ENCODE data around the gene HS3ST5.

The HS3ST5 gene

DNA sequence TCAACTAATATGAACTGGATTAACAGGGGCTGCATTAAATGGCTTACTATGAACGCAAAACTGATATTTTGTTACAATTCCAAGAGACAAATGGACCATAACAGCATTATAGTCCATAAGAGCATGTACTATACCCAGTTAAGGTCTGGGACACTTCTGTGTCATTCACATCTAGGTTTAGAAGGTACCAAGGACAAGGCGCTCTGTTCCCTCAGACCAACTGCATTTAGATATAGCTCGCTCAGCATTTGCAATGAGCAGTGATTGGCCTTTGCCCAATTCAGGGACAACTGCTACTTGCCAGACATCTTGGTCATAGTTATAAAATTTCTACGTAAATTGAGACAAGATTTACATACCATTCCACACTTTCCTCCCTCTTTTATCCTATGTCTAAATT, 132.4 kb downstream of the HS3ST5 start:
- Histone ChIP-seq H4K91ac (ENCODE audit: low read length) (no peak overlapping the region), H3K27me3 (ENCODE audit: control insufficient read depth in 1 of 2, insufficient read depth in 1 of 2, low read length in 2 of 2) (no peaks in the 10 kb centered on the region), H2BK120ac (ENCODE audit: low read depth, low read length) (no peak overlapping the region), H3K4ac (ENCODE audit: low read depth in 1 of 2, low read length in 2 of 2) (no peak overlapping the region), H2BK5ac (ENCODE audit: low read depth, low read length, poor library complexity, severe bottlenecking) (no peak overlapping the region), H3K9me3 (ENCODE audit: control insufficient read depth, low read length) (no peaks in the 10 kb centered on the region), H2AK5ac (ENCODE audit: low read length, severe bottlenecking) (no peak overlapping the region), H3K79me1 (replicated peaks; ENCODE audit: low read length, poor library complexity, severe bottlenecking) (no peaks in the 10 kb centered on the region), H3K36me3 (ENCODE audit: control insufficient read depth in 1 of 2, insufficient read depth in 2 of 2, low read depth in 1 of 2, low read length in 2 of 2) (no peaks in the 10 kb centered on the region), H2AFZ (ENCODE audit: low read depth, low read length) (no peak overlapping the region), H3K4me1 (ENCODE audit: control insufficient read depth, insufficient read depth, low read depth, low read length) (no peaks in the 10 kb centered on the region), H4K8ac (ENCODE audit: low read length) (no peak overlapping the region), H3K9ac (ENCODE audit: low read length) (no peak overlapping the region), H3K4me3 (ENCODE audit: insufficient read depth in 1 of 2, low read depth in 1 of 2, low read length in 2 of 2) (no peak overlapping the region), H3K23ac (ENCODE audit: low read length in 2 of 2) (no peak overlapping the region), H2BK15ac (ENCODE audit: low read depth, poor library complexity, severe bottlenecking) (no peak overlapping the region), H3K4me2 (ENCODE audit: low read length, poor library complexity, severe bottlenecking) (no peak overlapping the region), H3K27ac (ENCODE audit: low read length, poor library complexity, severe bottlenecking) (no peak overlapping the region), H3K18ac (ENCODE audit: low read depth in 1 of 2, low read length in 2 of 2) (no peak overlapping the region), H2BK12ac (ENCODE audit: low read length in 2 of 2) (no peak overlapping the region), H3K14ac (ENCODE audit: low read length in 2 of 2) (no peak overlapping the region)
- 95% methylated on average over 4 of the region's 4 CpGs for WGBS
- DNase-seq, result no peak

DNA sequence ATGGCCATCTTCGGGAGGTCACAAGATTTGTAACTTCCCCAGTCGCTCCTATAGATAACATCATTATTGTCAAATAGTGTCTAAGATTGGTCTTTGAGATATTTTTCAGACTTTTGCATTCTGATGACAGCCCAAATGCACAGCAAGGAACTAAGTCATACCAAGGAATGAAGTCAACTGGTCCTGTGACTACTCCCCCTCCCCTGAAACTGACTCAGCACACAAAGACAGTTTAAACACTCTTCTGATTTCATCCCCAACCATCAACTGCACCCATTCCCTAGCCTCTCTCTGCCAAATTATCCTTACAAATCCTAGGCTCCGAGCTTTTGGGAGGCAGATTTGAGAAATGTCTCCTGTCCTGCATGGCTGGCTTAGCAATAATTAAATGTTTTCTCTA, 139.4 kb downstream of the HS3ST5 start:
- Histone ChIP-seq H3K4me2 (ENCODE audit: low read length, poor library complexity, severe bottlenecking) (no peak overlapping the region), H2BK15ac (ENCODE audit: low read depth, poor library complexity, severe bottlenecking) (no peak overlapping the region), H4K8ac (ENCODE audit: low read length) (no peak overlapping the region), H2BK12ac (ENCODE audit: low read length in 2 of 2) (no peak overlapping the region), H3K4me3 (ENCODE audit: insufficient read depth in 1 of 2, low read depth in 1 of 2, low read length in 2 of 2) (no peak overlapping the region), H3K9me3 (ENCODE audit: control insufficient read depth, low read length) (peaks cover 3% of the 10 kb centered on the region), H4K91ac (ENCODE audit: low read length) (no peak overlapping the region), H3K4ac (ENCODE audit: low read depth in 1 of 2, low read length in 2 of 2) (no peak overlapping the region), H2BK5ac (ENCODE audit: low read depth, low read length, poor library complexity, severe bottlenecking) (no peak overlapping the region), H3K27me3 (ENCODE audit: control insufficient read depth in 1 of 2, insufficient read depth in 1 of 2, low read length in 2 of 2) (no peaks in the 10 kb centered on the region), H3K18ac (ENCODE audit: low read depth in 1 of 2, low read length in 2 of 2) (no peak overlapping the region), H3K27ac (ENCODE audit: low read length, poor library complexity, severe bottlenecking) (no peak overlapping the region), H3K14ac (ENCODE audit: low read length in 2 of 2) (no peak overlapping the region), H3K36me3 (ENCODE audit: control insufficient read depth in 1 of 2, insufficient read depth in 2 of 2, low read depth in 1 of 2, low read length in 2 of 2) (no peaks in the 10 kb centered on the region), H2BK120ac (ENCODE audit: low read depth, low read length) (no peak overlapping the region), H2AFZ (ENCODE audit: low read depth, low read length) (no peak overlapping the region), H3K9ac (ENCODE audit: low read length) (no peak overlapping the region), H3K79me1 (replicated peaks; ENCODE audit: low read length, poor library complexity, severe bottlenecking) (no peaks in the 10 kb centered on the region), H3K23ac (ENCODE audit: low read length in 2 of 2) (no peak overlapping the region), H2AK5ac (ENCODE audit: low read length, severe bottlenecking) (no peak overlapping the region), H3K4me1 (ENCODE audit: control insufficient read depth, insufficient read depth, low read depth, low read length) (no peaks in the 10 kb centered on the region)
- WGBS, result no CpG with 5 or more reads among the region's 3 CpGs
- no peak for DNase-seq

DNA sequence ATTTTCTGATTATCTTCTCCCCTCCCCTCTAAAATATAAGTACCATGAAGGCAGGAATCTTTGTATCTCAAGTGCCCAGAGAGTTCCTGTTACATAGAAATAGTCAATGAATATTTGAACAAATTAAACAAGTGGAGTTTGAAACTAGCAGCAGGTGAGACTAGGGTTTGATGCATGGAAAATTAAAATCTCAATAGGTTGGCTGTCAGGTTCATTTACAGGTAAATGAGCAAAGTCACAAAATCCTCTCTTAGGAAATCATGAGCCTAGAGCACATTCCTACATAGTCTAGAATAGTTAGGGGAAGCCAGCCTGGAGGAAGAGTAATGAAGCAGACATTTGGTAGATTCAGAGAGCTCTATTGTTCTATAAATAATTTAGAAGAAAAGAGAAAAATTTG, 140.4 kb downstream of the HS3ST5 start:
- Histone ChIP-seq H3K18ac (ENCODE audit: low read depth in 1 of 2, low read length in 2 of 2) (no peak overlapping the region), H3K4me1 (ENCODE audit: control insufficient read depth, insufficient read depth, low read depth, low read length) (no peaks in the 10 kb centered on the region), H3K4ac (ENCODE audit: low read depth in 1 of 2, low read length in 2 of 2) (no peak overlapping the region), H3K27me3 (ENCODE audit: control insufficient read depth in 1 of 2, insufficient read depth in 1 of 2, low read length in 2 of 2) (no peaks in the 10 kb centered on the region), H3K14ac (ENCODE audit: low read length in 2 of 2) (no peak overlapping the region), H3K4me2 (ENCODE audit: low read length, poor library complexity, severe bottlenecking) (no peak overlapping the region), H2BK12ac (ENCODE audit: low read length in 2 of 2) (no peak overlapping the region), H3K79me1 (replicated peaks; ENCODE audit: low read length, poor library complexity, severe bottlenecking) (no peaks in the 10 kb centered on the region), H3K4me3 (ENCODE audit: insufficient read depth in 1 of 2, low read depth in 1 of 2, low read length in 2 of 2) (no peak overlapping the region), H4K91ac (ENCODE audit: low read length) (no peak overlapping the region), H2AFZ (ENCODE audit: low read depth, low read length) (no peak overlapping the region), H2BK15ac (ENCODE audit: low read depth, poor library complexity, severe bottlenecking) (no peak overlapping the region), H2BK120ac (ENCODE audit: low read depth, low read length) (no peak overlapping the region), H3K9me3 (ENCODE audit: control insufficient read depth, low read length) (peaks cover 3% of the 10 kb centered on the region), H2BK5ac (ENCODE audit: low read depth, low read length, poor library complexity, severe bottlenecking) (no peak overlapping the region), H3K23ac (ENCODE audit: low read length in 2 of 2) (no peak overlapping the region), H3K27ac (ENCODE audit: low read length, poor library complexity, severe bottlenecking) (no peak overlapping the region), H4K8ac (ENCODE audit: low read length) (no peak overlapping the region), H3K9ac (ENCODE audit: low read length) (no peak overlapping the region), H2AK5ac (ENCODE audit: low read length, severe bottlenecking) (no peak overlapping the region), H3K36me3 (ENCODE audit: control insufficient read depth in 1 of 2, insufficient read depth in 2 of 2, low read depth in 1 of 2, low read length in 2 of 2) (no peaks in the 10 kb centered on the region)
- DNase-seq, result no peak

DNA sequence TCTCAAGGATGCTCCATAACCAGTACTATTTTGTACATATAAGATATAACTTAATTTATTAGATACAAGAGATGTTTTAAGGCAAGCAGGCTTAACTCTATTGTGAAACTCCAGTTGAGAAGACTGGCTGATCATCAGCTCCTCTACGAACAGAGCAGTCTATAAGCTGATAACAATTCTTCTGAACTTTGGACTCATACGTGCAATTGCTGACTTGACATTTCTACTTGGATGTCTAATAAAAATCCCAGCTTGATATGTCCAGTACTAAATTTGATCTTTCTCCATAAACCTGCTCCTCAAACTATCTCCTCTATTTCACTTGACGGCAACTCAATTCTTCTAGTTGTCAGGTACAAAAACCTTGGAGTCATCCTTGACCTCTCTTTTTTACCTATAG, 141.9 kb downstream of the HS3ST5 start:
- no peaks in the 10 kb centered on the region for H3K36me3 ChIP-seq (ENCODE audit: control insufficient read depth in 1 of 2, insufficient read depth in 2 of 2, low read depth in 1 of 2, low read length in 2 of 2)
- H3K9me3 ChIP-seq (ENCODE audit: control insufficient read depth, low read length), result peaks cover 3% of the 10 kb centered on the region
- H3K4me1 ChIP-seq (ENCODE audit: control insufficient read depth, insufficient read depth, low read depth, low read length), result no peaks in the 10 kb centered on the region
- no peak overlapping the region for H2BK12ac ChIP-seq (ENCODE audit: low read length in 2 of 2)
- 97% methylated on average over 3 of the region's 3 CpGs for WGBS
- H3K79me1 ChIP-seq (replicated peaks; ENCODE audit: low read length, poor library complexity, severe bottlenecking), result no peaks in the 10 kb centered on the region
- H2BK120ac ChIP-seq (ENCODE audit: low read depth, low read length), result no peak overlapping the region
- no peak overlapping the region for H3K18ac ChIP-seq (ENCODE audit: low read depth in 1 of 2, low read length in 2 of 2)
- no peak overlapping the region for H2BK15ac ChIP-seq (ENCODE audit: low read depth, poor library complexity, severe bottlenecking)
- no peak overlapping the region for H2AFZ ChIP-seq (ENCODE audit: low read depth, low read length)
- H4K91ac ChIP-seq (ENCODE audit: low read length), result no peak overlapping the region
- no peak overlapping the region for H3K4ac ChIP-seq (ENCODE audit: low read depth in 1 of 2, low read length in 2 of 2)
- H2BK5ac ChIP-seq (ENCODE audit: low read depth, low read length, poor library complexity, severe bottlenecking), result no peak overlapping the region
- H3K23ac ChIP-seq (ENCODE audit: low read length in 2 of 2), result no peak overlapping the region
- no peak overlapping the region for H2AK5ac ChIP-seq (ENCODE audit: low read length, severe bottlenecking)
- no peak overlapping the region for H4K8ac ChIP-seq (ENCODE audit: low read length)
- no peaks in the 10 kb centered on the region for H3K27me3 ChIP-seq (ENCODE audit: control insufficient read depth in 1 of 2, insufficient read depth in 1 of 2, low read length in 2 of 2)
- H3K14ac ChIP-seq (ENCODE audit: low read length in 2 of 2), result no peak overlapping the region
- no peak overlapping the region for H3K27ac ChIP-seq (ENCODE audit: low read length, poor library complexity, severe bottlenecking)
- H3K9ac ChIP-seq (ENCODE audit: low read length), result no peak overlapping the region
- no peak overlapping the region for H3K4me3 ChIP-seq (ENCODE audit: insufficient read depth in 1 of 2, low read depth in 1 of 2, low read length in 2 of 2)
- no peak for DNase-seq
- H3K4me2 ChIP-seq (ENCODE audit: low read length, poor library complexity, severe bottlenecking), result no peak overlapping the region
